HepG2 (cell line): ENCODE data around the gene MED9. TPM values are rescaled to one million over a fixed set of nuclear protein-coding genes. Genes with fewer than 3 reads are reported as not detected.

ENCODE experiments used
- ATRX ChIP-seq: sonication (generic); formaldehyde crosslinking; IDR thresholded peaks from 2 replicates; pipeline ENCODE4 v1.4.0; 2020; ENCODE audit warnings: missing genetic modification reagents, borderline replicate concordance
- CHD2 ChIP-seq: IDR thresholded peaks from 2 replicates; pipeline ENCODE4 v1.6.1; 2011; ENCODE audit warnings: low read depth, low read length, improper control_type of control experiment
- CSRNP1 ChIP-seq: sonication (generic); formaldehyde crosslinking; IDR thresholded peaks from 2 replicates; pipeline ENCODE4 v1.8.1; 2023; ENCODE audit warnings: mild to moderate bottlenecking, missing genetic modification reagents
- FOXK2 ChIP-seq: fragments of 450-650 bp; IDR thresholded peaks from 2 replicates; pipeline ENCODE4 v1.6.1; 2016
- HIVEP1 ChIP-seq: sonication (generic); formaldehyde crosslinking; IDR thresholded peaks from 2 replicates; pipeline ENCODE4 v1.4.0; 2020; ENCODE audit warnings: mild to moderate bottlenecking, missing genetic modification reagents
- KLF11 ChIP-seq: IDR thresholded peaks from 2 replicates; pipeline ENCODE4 v1.6.1; 2016; ENCODE audit warnings: missing compliant biosample characterization
- REXO4 ChIP-seq: sonication (generic); formaldehyde crosslinking; IDR thresholded peaks from 2 replicates; pipeline ENCODE4 v1.8.0; 2022; ENCODE audit warnings: missing genetic modification reagents, mild to moderate bottlenecking, borderline replicate concordance
- RORA ChIP-seq: sonication (generic); formaldehyde crosslinking; IDR thresholded peaks from 2 replicates; pipeline ENCODE4 v1.5.0; 2020; ENCODE audit warnings: mild to moderate bottlenecking, missing genetic modification reagents, moderate library complexity
- SNAI1 ChIP-seq: sonication (generic); formaldehyde crosslinking; IDR thresholded peaks from 2 replicates; pipeline ENCODE4 v1.5.0; 2020; ENCODE audit warnings: mild to moderate bottlenecking, missing genetic modification reagents, borderline replicate concordance
- THRA ChIP-seq: sonication (generic); formaldehyde crosslinking; IDR thresholded peaks from 2 replicates; pipeline ENCODE4 v1.4.0; 2020; ENCODE audit warnings: missing genetic modification reagents, borderline replicate concordance
- ZFP62 ChIP-seq: sonication (generic); formaldehyde crosslinking; IDR thresholded peaks from 2 replicates; pipeline ENCODE4 v1.4.0; 2020; ENCODE audit warnings: missing genetic modification reagents
- ZGPAT ChIP-seq: IDR thresholded peaks from 2 replicates; pipeline ENCODE4 v1.6.1; 2016; ENCODE audit warnings: mild to moderate bottlenecking
- ZNF512 ChIP-seq: sonication (generic); formaldehyde crosslinking; IDR thresholded peaks from 2 replicates; pipeline ENCODE4 v1.4.0; 2020; ENCODE audit warnings: mild to moderate bottlenecking, missing genetic modification reagents
- ZNF605 ChIP-seq: sonication (generic); formaldehyde crosslinking; IDR thresholded peaks from 2 replicates; pipeline ENCODE4 v1.8.0; 2022; ENCODE audit warnings: mild to moderate bottlenecking, missing genetic modification reagents
- ZNF619 ChIP-seq: sonication (generic); formaldehyde crosslinking; IDR thresholded peaks from 2 replicates; pipeline ENCODE4 v1.4.0; 2020; ENCODE audit warnings: mild to moderate bottlenecking, missing genetic modification reagents
- ZNF652 ChIP-seq: IDR thresholded peaks from 2 replicates; pipeline ENCODE4 v1.6.1; 2016; ENCODE audit warnings: low read depth, borderline replicate concordance
- polyA plus RNA-seq, 8 experiments: library from polyadenylated mRNA; depleted of rRNA in 3 of 8; stranded (reverse) in 7 of 8; unstranded in 1 of 8; fragments of >200 nt; fragmentation: Illumina TruSeq in 4 of 8; extraction: Trizol in 4 of 8; gene quantifications; 2 replicates each; pipeline versions ENCODE4 v1.2.1 to v1.2.3, GENCODE V29; 2011 to 2016; ENCODE audit warnings: low read depth in 4 of 8, missing spikeins in 1 of 8, mixed read lengths in 1 of 8; ENCODE audit not compliant: insufficient read depth in 1 of 8
- total RNA-seq, 5 experiments: library from RNA; depleted of rRNA; stranded (reverse); fragments of >200 nt; fragmentation: Illumina TruSeq; extraction: Trizol; gene quantifications; 2 replicates each; pipeline ENCODE4 v1.2.3, GENCODE V29; 2016; ENCODE audit warnings: low read depth in 1 of 5
- TF ChIP-seq, protein P1 (sequence below): IDR thresholded peaks from 2 replicates; pipeline ENCODE4 v1.6.1; 2016; ENCODE audit warnings: control low read depth

MED9 gene
- total and polyA plus RNA-seq, 2 of the 13 experiments (the other 11 are each of a cell fraction or from before 2014, with no cell fraction given): 11.9 to 15.1 TPM

- TF ChIP-seq THRA (CRISPR knock-in tag) (peak; percentile 93; the same call in 1 of the 2 replicates), ZNF605 (peak; percentile 71), RORA (CRISPR knock-in tag) (no peak), KLF11 (0 out of 2 replicates have a peak, but pooled peaks have one; percentile 25), HIVEP1 (CRISPR knock-in tag) (peak; percentile 62; the same call in 1 of the 2 replicates), REXO4 (CRISPR knock-in tag) (no peak), CHD2 (no peak), ZFP62 (0 out of 2 replicates have a peak, but pooled peaks have one; percentile 78), ZNF652 (CRISPR knock-in tag) (peak; percentile 63; the same call in 1 of the 2 replicates), SNAI1 (CRISPR knock-in tag) (no peak; the same call in 1 of the 2 replicates), ZNF619 (CRISPR knock-in tag) (no peak), ZNF512 (no peak), CSRNP1 (CRISPR knock-in tag) (peak; percentile 45), ATRX (CRISPR knock-in tag) (no peak), ZGPAT (CRISPR knock-in tag) (peak; percentile 98), FOXK2 (peak; percentile 56; the same call in 1 of the 2 replicates)
- TF ChIP-seq, protein P1, sequence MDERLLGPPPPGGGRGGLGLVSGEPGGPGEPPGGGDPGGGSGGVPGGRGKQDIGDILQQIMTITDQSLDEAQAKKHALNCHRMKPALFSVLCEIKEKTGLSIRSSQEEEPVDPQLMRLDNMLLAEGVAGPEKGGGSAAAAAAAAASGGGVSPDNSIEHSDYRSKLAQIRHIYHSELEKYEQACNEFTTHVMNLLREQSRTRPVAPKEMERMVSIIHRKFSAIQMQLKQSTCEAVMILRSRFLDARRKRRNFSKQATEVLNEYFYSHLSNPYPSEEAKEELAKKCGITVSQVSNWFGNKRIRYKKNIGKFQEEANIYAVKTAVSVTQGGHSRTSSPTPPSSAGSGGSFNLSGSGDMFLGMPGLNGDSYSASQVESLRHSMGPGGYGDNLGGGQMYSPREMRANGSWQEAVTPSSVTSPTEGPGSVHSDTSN (CRISPR knock-in tag): peak; percentile 59
These were observed 30.7 kb upstream of the MED9 start (continued) for GRCh38 chr17:17445925-17446665.
